RPMI8226 (cell line): ENCODE data around the gene CIDEC.

ENCODE experiments used
- DNase-seq: peaks from one replicate; pipeline ENCODE4 v3.0.0-alpha.2; 2015

Gene CIDEC, protein sequence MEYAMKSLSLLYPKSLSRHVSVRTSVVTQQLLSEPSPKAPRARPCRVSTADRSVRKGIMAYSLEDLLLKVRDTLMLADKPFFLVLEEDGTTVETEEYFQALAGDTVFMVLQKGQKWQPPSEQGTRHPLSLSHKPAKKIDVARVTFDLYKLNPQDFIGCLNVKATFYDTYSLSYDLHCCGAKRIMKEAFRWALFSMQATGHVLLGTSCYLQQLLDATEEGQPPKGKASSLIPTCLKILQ

DNA sequence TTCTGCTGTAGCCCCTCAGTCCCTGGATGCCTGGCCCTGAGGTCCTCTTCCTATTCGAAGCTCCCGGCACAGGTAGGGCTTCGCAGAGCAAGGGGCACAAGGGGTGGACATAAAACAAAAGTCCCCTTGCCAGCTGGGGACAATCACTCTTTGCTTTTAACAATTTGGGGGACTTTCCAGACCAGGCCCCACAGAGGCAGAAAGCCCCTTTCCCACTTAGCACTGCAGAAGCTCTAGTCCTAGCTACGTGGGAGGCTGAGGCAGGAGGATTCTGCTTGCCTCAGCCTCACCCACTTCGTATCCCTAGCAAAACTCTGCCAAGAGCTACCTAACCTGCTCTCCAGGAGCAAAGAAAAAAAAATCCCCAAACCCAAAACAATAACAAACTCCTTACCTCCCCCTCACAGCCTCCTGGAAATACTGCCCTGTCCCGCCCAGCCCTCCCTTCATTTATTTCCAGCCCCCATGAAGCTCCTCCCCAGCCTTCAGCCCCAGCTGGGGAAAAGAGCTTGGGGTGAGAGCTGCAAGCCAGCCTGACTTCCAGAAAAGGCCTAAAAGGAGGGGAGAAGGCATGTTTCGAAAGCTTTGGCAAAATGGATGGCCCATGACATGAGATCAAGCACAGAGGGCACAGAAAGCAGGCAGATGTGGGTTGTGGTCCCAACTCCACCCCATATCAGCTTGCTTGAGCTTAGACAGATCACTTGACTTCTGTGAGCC, at the start of gene CIDEC:
TSS of gene CIDEC (minus strand) at position 424 of the 720 bp plus-strand sequence. CDS start 1,767 bp downstream, outside the sequence.
- no peak for DNase-seq

DNA sequence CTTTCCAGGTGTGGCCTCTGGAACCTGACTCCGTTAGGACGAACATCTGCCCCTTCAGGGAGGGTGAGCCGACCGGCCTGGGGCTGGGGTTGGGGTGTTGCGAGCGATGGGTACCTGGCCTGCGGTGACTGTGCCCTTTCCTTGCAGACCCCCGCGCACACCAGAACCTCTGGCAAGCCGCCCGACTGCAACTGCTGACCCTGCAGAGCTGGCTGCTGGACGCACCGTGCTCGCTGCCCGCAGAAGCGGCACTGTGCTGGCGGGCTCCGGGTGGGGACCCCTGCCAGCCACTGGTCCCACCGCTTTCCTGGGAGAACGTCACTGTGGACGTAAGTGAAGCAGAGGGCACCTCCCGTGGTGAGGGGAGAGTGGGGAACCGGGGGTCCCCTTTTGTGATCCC, 48.1 kb upstream of the CIDEC start:
- no peak for DNase-seq

DNA sequence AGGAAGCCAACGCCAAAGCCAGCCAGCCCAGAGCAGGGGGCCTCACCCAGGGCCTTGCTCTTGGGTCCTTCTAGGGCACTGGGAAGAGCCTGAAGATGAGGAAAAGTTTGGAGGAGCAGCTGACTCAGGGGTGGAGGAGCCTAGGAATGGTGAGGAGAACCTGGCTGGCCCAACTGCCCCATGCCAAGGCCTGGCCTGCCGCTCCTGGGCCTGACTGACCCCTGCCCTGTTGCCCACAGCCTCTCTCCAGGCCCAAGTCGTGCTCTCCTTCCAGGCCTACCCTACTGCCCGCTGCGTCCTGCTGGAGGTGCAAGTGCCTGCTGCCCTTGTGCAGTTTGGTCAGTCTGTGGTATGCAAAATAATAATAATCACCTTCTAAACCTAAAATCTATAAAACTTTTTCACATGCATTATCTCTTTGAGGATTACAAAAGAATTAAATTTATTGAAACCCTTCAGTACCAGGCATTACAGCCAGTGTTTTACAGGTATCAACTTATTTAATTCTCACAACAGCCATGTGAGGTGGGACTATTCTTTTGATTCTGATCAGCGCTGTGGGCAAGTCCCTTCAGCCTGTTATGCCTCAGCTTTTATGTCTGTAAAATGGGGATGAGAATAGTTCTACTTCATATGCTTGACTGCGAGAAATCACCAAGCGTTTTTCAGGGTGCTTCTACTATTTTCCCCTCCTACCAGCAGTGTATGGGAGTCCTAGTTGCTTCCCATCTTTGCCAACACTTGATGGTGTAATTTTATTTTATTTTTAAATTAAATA, 38.4 kb upstream of the CIDEC start:
- no peak for DNase-seq

DNA sequence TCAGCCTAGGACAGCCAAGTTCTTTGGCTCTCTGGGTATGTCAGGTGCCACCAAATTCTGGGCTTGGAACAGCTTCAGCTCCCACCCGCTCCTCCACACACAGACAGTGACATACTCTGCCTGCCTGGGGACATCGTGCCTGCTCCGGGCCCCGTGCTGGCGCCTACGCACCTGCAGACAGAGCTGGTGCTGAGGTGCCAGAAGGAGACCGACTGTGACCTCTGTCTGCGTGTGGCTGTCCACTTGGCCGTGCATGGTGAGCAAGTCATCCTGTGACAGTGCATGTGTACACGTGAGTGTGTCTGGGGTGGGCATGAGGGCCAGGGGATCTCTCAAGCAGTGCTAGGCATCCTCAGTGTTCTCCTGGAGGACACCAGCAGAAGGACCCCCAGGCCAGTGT, 37.8 kb upstream of the CIDEC start:
- no peak for DNase-seq

DNA sequence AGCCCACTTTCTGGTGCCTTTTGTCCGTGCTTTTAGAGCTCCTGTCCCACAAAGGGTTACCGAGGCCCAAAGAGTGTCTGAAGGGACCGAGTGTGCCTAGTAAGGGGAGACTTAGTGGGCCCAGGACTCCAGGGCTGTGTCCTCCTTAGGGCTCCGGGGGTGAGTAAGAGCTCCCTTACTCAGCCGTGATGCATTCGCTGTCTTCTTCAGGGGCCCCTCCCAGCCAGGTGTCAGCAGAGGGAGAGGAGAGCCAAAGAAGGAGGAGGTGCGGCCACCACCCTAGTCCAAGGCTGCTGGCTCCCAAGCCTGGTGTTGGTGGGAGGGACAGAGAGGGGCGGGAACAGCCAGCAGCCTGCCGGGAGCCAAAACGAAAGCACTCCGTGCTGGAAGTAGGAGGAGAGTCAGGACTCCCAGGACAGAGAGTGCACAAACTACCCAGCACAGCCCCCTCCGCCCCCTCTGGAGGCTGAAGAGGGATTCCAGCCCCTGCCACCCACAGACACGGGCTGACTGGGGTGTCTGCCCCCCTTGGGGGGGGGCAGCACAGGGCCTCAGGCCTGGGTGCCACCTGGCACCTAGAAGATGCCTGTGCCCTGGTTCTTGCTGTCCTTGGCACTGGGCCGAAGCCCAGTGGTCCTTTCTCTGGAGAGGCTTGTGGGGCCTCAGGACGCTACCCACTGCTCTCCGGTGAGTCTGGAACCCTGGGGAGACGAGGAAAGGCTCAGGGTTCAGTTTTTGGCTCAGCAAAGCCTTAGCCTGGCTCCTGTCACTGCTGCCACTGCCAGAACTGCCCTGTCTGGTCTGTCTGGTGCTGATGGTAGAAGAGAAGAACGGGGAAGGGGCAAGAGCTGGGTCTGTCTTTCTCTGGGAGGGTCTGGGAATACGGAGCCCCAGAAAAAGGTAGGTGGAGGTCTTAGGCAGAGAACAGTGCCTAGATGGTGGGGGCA, 37.0 kb upstream of the CIDEC start, which contains the start of gene IL17RC:
TSS of gene IL17RC (plus strand) at position 365 of the 947 bp plus-strand sequence. CDS start at position 583, 218 bp downstream.
- DNase-seq: peak; percentile 75

DNA sequence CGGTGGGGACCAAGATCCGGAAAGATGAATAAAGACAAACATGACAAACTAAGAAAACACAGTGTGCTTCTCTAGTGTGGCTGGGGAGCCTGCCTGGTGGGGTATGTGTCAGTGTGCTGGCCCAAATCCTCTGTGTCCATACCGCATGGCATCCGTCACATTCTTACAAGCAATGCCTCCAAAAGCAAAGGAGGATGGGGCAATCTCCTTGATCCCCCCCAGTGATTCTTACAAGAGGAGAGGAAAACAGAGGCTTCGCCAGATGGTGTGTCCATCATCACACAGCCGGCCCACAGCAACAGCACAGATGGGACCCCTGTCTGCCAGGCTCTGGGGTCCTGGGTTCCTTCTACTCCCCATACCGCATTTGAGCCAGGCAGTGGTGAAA, 36.3 kb upstream of the CIDEC start:
- DNase-seq: no peak

DNA sequence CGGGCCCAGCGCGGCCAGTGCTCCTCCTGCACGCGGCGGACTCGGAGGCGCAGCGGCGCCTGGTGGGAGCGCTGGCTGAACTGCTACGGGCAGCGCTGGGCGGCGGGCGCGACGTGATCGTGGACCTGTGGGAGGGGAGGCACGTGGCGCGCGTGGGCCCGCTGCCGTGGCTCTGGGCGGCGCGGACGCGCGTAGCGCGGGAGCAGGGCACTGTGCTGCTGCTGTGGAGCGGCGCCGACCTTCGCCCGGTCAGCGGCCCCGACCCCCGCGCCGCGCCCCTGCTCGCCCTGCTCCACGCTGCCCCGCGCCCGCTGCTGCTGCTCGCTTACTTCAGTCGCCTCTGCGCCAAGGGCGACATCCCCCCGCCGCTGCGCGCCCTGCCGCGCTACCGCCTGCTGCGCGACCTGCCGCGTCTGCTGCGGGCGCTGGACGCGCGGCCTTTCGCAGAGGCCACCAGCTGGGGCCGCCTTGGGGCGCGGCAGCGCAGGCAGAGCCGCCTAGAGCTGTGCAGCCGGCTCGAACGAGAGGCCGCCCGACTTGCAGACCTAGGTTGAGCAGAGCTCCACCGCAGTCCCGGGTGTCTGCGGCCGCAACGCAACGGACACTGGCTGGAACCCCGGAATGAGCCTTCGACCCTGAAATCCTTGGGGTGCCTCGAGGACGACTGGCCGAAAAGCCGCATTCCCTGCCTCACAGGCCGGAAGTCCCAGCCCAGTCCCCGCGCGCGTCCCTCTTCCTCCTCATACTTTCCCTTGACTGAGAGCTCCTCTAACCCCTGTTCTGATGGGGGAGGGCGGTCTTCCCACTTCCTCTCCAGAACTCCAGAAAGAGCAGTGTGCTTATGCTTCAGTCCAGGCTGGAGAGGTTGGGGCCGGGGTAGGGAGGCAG, 35.4 kb upstream of the CIDEC start:
- DNase-seq: peak; percentile 54

DNA sequence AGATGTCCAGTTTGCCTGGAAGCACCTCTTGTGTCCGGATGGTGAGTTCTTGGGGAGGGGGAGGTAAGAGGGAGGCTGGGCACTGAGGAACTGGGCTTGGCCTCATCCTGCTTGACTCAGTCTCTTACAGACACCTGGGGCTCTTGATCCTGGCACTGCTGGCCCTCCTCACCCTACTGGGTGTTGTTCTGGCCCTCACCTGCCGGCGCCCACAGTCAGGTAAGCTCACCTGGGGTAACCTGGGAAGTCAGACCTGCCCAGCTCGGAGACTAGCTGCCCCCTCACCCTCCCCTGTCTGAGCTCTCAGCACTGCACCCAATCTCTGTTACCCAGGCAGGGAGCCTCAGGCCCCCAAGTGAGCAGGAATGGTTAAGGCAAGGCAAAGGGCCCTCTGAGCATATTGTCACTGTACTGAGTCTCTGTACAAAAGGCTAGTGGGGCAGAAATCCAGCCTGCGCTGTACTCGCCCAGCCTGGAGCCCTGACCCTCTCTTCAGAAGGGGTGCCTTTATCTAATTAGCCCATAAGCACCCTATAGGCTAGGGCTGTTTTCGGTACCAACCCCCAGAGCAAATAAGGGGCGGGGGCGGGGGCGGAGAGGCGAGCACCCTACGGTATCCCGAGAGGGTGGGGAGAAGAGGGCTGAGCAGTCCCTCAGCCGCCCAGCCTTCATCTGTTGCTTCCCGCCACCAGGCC, 34.7 kb upstream of the CIDEC start:
- DNase-seq: no peak

DNA sequence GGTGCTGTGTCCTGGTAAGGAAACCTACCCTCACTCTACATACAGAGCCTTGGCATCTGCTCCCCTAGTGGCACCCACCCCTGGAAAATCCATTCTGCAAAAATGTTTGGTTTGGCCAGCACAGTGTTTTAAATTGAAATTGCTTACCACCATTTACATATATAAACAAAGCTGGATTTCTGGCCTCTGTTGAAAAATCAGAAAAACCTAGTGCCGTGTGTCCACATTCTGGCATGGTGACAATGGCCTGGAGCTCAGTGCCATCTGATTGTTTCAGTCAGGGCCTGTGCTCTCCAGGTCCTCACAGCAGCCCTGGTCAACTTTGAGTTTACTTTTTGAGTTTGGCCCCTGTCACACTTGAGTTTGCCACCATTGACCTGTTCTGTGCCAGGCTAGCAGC, 34.0 kb upstream of the CIDEC start:
- DNase-seq: no peak

DNA sequence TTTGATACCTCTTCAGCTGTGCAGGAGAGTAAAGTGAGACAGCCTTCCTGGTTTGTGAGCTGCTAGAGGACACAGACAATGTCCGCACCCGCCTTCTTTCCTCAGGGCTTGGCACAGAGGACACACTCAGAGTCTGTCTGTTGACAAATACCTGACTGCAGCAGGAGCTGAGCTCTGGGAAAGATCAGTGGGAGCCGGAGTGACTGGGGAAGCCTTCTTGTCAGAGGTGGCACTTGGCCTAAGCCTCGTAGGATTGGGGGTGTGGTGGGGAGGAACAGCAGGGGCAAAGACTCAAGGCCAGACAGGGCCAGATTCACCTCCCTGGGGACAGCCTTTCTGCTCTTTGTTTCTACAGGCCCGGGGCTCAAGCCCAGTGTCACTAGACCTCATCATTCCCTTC, 33.5 kb upstream of the CIDEC start:
- no peak for DNase-seq

DNA sequence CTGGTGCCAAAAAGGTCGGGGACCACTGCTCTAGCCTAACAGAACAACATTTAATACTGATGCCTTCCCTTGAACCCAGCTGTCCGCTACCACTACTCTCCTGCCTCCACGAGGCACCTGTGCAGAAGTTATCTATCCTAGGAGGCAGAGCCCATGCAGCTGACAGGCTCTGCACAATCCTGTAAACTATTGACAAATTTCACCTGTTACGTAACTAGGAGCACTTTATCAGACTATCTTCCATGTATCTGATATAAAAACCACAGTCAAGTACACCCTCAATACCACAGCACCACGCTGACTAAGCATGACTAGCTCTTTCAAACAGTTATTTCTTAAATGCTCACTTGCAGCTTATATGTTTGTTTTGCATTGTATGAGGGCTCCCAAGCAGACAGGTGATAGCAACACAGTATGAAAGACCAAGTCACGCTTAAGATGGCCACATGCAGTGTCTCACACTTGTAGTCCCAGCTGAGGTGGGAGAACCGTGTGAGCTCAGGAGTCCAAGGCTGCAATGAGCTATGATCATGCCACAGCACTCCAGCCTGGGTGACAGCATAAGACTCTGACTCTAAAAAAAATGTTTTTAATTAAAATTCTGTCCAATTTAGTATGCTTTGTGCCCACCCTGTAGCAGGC, 32.4 kb upstream of the CIDEC start:
- no peak for DNase-seq

DNA sequence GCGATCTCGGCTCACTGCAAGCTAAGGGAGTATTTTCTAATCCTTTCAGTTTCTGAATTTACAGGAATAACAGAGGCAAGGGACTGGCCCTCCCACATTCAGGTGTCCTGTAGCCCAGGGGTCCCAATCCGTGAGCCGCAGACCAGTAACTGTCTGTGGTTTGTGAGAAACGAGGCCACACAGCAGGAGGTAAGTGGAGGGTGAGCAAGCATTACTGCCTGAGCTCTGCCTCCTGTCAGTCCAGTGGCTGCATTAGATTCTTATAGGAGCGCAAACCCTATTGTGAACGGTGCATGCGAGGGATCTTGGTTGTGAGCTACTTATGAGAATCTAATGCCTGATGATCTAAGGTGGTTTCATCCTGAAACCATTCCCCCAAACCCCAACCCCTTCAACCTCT, 31.8 kb upstream of the CIDEC start:
- DNase-seq: no peak

DNA sequence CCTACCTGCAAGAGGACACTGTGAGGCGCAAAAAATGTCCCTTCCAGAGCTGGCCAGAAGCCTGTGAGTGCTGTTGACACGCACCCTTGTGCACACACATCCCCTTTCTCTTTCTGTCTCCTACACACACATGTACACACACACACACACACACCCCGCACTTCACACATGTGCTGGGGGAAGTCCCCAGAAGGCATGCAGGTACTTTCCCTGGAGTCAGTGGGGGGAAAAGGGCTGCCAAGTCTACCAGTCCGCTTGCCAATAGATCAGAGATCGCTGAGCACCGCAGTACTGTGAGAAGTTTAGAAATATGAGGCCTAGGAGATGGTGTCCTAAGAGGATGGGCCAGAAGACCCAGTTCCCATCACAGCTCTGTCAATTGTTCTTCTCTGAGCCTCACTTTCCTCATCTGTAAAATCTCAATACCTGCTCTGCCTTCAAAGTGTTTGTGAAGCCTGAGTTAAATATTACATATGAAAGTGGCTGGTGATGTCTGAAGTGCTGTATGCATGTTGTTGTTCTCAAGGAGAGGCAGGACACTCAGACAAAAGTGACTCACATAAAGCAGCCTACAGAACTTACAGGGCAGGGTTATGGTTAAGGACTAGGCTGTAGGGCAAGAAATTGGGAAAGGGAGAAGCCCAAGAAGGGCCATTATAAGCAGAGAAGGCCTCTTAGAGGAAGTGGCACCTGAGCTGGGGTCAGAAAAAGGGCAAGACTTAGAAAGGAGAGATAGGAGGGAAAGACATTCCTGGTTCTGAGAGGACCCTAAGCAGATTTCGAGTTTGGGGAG, 29.4 kb upstream of the CIDEC start:
- DNase-seq: no peak

DNA sequence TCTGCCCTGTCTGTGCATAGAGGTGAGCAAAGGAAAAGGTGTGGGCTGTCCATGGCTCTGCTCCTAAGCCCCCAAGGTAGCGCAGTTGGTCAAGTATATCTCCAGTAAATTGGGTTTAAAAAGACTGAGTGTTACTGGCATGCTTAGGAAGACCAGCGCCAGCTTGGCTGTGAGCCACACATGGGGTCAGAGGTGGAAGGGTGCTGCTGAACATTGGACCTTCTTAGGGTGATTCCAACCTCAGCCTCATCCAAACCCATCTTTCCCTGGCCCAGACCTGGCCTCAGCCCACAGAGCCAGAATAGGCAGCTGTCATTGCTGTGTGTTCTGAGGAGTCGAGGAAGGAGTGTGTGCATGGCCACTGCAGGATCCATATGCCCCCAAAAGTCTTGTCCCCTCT, 28.2 kb upstream of the CIDEC start:
- no peak for DNase-seq

DNA sequence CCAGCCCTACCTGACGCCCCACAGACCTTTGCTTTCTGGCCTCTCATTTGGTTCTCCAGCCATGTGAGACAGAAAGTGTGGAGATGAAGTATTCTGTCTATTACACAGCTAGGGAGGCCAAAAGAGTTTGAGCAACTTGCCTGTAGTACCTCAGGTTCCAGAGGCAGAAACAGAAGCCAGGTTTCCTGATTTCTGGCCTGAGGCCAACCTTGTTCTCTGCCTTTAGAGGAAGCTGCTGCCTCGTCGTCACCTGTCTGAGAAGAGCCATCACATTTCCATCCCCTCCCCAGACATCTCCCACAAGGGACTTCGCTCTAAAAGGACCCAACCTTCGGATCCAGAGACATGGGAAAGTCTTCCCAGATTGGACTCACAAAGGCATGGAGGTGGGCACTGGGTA, 26.4 kb upstream of the CIDEC start:
- DNase-seq: peak; percentile 45

DNA sequence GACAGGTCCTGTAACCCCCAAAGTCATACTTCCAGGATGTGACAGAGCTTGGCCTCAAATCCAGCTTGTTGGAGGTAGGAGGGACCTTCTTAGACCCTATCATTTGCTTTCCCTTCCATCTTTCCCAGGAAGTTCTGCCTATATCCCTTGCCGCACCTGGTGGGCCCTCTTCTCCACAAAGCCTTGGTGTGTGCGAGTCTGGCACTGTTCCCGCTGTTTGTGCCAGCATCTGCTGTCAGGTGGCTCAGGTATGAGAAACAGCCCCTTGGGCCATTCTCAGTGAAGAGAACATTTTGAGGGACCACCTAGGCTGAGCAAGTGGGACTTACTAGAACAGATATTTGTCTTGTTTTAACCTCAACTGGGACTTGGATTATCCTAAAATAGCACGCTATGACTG, 23.9 kb upstream of the CIDEC start:
- no peak for DNase-seq

DNA sequence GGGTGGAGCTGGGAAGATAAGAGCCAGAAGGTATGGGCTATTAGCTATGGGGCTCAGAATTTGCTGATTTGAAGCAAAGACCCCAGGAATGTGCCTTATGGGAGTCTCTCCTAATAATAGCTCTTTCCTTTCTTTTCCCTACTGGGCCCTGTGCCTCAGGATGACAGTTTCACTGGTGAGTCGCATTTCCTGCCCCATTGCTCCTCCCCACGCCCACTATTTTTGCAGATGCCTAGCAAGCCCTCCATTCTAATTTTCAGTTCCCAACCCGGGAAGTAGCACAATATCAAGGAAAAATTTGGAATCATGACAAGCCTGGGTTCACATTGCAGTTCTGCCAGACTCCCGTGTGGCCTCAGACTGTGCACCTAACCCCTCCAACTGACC, 23.2 kb upstream of the CIDEC start:
- no peak for DNase-seq

DNA sequence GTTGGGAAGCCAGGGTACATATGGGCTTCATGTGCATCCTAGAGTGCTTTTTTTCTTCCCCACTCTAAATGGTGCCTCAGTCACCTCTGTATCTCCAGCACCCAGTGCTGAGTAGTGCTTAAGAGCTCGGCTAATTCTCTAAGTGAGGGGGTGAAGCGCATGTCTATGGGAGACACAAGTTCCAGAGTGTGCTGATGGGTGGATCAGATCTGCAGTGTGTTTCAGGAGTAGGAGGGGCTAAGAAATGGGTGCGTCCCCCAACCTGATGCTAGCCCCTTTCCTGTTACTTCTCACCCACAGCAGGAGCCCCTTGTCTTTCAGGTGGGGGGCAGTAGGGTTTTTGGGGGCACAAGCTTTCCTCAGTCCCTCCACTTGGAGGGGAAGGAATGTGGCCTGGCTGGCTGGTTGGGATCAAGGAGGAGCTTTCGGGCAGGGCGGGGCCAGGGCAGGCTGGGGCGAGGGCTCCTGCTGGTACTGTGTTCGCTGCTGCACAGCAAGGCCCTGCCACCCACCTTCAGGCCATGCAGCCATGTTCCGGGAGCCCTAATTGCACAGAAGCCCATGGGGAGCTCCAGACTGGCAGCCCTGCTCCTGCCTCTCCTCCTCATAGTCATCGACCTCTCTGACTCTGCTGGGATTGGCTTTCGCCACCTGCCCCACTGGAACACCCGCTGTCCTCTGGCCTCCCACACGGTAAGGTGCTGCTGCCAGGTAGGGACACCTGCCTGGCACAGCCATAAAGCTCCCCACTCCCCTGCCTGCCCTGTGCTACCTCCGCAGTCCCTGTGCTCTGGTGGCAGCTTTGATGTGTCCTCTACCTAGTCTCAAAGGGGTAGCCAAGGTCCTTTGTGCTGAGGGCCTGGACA, 22.6 kb upstream of the CIDEC start, which contains the start of gene IL17RE:
TSS of gene IL17RE (plus strand) at position 477 of the 866 bp plus-strand sequence. CDS start at position 562, 85 bp downstream.
- no peak for DNase-seq
